NCI-H1105 (cell line): ENCODE results near the gene ZFYVE28.

ENCODE experiments used
- DNase-seq: peaks from one replicate; lab custom pipeline; 2025; lab: John Stamatoyannopoulos, UW

Gene ZFYVE28

DNA sequence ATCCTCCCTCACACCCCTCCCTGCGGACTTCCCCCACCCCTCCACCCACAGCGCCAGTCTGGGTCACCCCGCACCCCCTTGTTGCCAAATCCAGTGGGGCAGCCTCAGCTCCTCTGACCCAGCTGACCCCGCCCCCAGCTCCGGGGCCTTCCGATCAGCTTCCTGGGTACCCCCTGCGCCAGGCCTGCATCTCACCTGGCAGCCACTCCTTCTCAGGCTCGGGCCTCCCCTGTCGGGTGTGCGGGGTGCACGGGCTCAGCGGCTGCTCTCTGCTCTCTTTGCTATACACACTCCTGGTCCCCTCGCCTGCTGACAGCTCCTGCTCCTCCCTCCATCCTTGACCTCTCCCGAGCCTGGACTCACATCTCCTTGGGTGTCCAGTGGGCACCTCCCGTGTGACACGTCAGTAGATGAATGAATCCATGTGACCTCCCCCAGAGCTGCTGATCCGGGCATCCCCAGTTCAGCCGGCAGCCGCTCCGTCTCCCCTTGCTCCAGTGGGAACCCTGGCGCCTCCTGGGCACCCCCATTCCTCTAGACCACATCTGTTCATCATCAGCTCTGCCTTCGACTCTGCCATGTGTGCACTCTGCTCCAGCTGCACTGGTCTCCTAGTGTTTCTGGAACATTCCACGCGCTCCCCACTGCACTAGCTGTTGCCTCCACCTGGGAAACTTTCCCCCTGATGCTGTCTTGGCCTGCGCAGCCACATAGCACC, 10.2 kb upstream of the ZFYVE28 start:
- DNase-seq: no peak

DNA sequence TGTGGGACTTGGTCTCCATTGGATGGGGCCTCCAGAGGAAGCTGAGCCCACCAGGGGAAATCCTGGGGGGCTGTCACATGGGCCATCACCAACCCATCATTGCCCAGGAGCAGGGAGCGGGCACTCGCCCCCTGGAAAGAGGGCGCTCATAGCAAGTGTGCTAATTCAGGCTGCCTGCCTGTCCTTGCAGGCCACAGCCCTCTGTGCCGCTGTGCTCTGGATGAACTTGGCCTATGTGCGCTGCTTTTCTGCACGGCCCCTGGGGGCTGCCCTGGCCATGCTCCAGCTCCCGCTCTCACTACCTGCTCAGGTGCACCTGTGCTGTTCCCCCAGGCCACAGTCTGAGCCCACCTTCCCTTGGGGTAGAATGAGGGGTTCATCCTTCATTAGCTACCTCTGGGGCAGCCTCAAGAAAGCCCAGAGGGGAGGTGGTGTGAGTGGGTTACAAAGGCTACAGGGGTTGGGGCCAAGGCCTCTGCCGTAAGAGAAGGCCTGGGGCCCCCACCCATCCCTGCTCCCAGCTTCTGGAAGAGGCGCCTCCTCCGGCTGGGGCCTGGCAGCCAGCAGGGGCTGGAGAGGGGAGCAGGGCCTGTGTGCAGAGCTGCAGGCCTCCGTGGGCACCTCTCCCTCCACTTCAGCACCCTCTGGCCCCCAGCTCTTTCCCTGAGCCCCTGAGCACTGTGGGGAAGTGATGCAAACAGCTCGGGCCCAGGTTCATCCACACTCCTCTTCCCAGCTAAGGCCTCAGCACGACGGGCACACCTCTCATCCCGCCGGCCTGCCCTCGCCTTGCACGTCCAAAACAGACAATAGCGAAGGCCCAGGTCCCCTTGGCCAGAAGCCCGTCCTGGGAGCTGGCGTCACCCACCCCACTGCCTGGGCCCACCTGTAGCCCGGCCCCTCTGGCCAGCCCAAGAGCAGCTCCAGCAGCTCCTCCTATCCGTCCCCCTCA, 9.2 kb upstream of the ZFYVE28 start:
- DNase-seq: no peak

DNA sequence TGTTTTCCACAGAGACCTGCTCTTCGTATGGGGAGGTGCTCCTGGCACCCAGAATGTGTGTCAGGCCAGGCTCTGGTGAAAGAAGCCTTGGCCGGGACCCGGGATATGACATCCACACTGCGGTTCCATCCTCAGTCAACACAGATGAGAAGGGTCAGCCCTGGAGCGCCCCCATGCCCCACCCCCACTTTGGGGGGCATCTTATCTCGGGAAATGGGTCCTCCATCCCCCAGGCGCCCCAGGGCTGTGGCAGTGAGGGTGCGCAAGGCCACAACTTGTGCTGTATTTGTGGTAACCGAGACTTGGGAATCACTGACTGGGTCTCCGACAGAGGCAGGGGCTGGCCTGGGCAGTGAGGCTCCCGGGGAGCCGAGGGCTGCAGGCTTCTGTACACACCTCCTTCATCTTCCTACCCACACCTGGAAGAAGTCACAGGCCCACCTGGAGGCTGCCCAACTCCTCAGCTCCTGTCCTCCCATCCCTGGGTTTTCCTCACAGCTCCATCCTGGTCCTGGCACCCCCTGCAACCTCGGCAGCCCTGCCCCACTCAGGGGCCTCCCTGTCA, 8.3 kb upstream of the ZFYVE28 start:
- no peak for DNase-seq

DNA sequence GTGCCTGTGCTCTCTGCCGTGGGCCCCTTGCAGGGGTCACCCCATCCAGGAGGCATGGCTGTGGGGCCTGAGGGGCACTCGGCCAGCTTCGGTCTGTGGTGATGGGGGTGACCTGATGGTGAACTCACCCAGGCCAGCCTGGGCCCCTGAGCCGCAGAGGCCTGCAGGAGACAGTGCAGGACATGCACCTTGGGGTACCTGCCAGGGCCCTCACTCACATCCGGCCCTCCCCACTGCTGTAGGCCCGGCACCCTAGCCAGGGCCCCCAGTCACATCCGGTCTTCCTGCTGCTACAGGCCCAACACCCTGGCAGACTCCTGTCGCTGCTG, 7.6 kb upstream of the ZFYVE28 start:
- no peak for DNase-seq

DNA sequence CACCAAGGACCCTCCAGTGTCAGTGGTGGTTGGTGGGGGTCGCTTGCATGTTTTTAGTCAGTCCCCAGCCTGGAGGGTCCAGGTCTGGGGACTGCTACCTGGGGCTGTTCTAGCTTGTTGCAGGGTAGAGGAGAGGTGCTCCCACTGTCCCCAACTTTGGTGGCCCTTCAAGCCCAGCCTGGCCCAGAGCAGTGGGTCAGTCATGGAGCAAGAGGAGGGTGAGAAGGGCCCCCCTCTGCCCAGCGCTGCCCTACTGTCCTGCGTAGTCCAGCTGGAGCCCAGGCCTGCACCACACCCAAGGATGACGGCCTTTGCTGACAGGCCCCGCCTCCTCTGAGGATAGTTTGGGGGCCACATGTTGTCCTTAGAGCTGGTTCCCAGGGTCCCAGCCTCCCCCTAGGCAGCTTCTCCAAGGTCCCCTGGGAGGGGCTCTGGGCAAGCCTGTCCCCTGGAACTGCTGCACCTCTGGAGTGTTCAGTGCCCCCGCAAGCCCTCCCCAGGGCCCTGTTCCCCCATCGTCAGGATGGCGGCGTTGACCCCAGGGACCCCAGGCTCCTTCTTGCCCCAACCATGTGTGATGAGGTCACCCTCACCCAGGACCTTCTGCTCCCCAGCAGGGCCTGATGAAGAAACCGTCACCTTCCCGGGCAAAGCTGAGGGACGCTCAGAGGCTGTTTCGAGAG, 7.1 kb upstream of the ZFYVE28 start:
- DNase-seq: no peak

DNA sequence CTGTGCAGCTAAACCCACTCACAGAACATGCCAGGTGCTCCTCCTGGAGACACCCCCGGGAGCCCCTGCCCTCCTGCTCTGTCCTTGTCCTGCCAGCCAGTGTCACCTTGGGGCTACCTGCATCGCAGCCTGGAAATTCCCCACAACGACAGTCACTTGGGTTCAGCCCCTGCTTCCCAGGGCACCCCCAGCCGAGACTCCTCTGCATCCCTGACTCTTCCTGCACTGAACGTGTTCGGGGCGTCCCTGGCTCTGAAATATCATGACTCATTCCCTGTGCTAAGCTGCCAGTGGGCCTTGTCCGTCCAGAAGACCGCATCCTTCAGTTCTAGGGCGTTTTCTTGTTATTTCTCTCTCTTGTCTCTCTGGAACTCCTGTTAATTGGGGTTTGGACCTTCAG, 6.1 kb upstream of the ZFYVE28 start:
- DNase-seq: no peak

DNA sequence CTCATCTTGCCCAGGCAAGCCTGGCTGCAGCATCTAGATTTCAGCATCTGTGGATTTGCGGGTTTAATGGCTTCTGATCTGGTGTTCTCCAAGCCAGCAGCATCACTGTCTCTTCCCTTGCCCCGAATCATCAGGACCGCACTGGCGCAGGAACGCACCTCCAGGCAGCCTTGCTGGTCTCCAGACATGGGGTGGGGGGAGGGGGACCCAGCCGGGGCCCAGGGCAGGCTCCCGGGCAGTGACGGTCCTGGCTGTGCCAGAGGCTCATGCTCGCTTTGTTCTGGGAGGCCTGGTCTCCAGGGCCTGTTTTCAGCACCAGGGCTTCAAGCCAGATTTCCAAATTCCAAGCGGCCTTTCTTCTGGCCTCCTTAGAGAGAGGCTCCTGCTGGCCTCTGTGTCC, 5.2 kb upstream of the ZFYVE28 start:
- DNase-seq: no peak

DNA sequence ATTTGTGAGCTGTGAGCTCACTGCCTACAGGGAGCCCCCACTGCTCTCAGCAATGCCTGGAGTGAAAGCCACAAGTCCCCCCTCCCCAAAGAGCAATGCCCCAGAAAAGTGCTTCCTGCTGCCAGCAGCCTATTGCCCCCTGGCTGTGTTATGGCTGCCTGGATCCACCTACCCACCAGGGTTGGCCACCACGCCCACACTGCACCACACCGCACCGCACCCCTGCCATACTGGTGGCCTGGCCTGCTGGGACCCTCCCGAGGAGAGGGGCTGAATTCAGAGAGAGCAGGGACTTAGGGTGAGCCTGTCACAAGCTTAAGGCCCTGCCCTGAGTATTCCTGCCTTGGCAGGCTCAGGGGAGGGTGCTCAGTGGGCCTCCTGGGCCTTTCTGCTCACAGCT, 4.6 kb upstream of the ZFYVE28 start:
- DNase-seq: no peak

DNA sequence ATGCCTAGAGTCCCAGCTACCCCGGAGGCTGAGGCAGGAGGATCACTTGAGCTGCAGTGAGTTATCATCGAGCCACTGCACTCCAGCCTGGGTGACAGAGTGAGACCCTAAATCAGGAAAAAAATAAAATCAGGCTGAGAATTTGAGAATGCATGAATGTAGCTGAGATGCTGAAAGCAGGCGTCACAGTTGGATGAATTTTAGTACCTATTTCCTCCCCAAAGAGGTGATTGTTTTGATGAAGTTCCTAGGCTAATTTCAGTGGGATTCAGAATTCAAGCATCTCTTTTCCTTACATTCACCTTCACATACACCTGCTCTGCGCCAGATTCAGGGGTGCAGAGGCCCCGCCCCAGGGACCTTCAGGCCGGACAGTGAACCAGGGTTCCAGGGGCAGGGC, 3.5 kb upstream of the ZFYVE28 start:
- DNase-seq: no peak

DNA sequence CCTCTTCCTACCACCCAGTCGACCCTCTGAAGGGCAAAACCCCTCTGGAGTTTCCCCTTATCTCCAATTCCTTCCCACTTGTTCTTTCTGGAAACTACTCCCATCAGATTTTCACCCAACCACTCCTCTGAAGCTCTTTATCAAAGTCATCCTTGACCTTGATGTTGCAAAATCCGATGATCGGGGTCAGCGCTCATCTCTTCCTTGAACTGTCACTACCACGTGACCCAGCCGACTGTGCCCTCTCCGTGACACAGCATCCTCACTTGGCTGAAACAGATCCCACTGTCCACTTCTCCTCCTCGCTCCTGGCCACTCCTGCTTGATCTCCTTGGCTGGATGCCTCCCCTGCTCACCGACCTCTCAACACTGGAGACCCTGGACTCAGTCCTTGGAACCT, 1.4 kb upstream of the ZFYVE28 start:
- DNase-seq: no peak

DNA sequence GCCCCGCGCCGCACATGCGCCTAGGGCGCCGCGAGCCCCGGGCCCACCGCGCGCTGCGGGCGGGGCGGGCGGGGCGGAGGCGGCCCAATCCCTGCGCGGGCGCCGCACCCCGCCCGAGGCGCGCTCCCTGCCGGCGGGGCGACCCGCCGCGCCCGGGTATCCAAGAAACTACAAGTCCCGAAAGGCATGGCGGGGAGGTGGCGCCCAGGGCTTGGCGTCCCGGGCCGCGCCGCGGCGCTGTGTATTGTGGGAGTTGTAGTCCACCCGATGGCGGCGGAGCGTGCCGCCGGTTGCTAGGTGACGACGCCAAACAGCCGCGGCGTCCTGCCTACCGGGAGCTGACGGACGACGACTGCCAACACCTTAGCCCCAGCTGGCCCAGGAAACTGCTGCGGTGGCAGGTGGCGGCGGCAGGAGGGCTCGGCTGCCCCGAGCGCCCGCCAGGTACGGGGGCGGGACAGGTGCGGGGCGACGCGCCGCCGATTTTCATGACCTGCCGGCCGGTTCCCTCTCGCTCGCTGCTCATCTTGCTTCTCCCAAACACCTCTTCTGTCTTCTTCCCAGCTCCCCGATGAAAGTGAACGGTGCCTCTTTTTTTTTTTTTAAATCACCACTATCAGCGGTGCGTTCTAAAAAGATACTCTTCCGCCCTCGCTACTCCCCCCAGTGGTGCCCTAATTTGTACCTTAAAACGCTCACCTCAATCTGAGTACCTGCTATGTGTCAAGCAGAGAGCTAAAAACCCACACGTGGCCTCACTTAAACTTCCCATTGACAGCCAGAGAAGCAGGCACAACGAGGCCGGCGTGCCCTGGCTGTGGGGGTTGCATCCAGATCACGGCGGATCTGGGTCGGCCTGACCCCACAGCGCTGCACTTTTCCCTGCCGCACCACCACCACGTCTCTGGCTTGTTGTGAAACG, 466 bp upstream of the ZFYVE28 start, which contains the start of gene CFAP99:
CFAP99 (plus strand) TSS at position 306 of the 922 bp plus-strand sequence.
- DNase-seq: peak; percentile 78

DNA sequence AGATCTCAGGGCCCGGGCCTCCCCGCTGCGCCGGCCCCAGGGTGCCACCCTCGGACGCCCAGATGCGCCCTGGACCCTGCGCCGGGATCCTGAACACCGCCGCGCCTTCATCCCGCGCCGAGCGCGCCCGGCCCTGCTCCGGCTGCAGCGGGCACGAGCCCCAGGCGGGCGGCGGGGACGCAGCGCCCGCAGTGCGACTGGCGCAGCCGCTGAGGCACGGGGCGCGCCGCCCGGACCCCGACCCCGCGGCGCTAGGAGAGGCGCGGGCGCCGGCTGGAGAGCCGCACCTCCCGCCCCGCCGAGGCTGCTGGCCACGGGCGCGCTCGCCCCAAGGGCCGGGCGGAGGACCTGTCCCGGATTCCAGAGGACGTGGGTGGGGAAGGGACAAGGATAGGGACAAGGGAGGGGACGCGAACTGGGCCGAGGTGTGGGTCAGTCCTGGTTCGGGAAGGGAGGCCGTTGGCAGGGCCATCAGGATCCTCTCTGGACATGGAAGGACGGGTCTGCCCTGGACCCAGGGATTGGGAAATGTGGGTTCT, 1.1 kb downstream of the ZFYVE28 start:
- no peak for DNase-seq

DNA sequence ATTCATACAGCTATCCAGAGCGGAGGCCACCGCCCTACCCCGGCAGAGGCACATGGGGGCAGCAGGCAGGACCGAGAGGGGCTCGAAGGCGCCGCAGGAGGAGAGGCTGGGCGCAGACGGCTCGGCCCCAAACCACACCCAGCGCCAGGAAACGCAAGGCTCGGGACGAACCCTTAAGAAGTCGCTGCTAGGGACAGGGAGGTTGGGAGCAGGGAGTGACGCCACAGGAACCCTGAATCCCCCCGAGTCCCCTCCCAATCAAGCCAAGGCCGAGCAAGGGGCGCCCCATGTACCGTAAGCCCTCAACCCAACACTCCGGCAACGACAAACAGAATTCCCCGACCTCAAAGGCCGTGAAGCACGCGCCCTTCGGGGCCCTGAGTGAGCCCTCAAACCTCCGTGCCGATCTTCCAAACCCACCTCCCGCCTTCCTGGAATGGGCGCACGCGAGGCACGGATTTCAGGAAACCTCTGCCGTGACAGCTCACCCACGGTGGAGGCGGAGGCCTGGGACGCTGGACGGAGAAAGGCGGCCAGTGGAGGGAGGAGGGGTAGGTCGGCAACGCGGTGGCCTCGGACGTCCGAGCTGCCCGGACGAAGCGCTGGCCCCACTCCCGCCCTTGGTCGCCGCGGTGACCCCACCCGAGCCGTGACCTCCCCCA, 1.8 kb downstream of the ZFYVE28 start:
- no peak for DNase-seq

DNA sequence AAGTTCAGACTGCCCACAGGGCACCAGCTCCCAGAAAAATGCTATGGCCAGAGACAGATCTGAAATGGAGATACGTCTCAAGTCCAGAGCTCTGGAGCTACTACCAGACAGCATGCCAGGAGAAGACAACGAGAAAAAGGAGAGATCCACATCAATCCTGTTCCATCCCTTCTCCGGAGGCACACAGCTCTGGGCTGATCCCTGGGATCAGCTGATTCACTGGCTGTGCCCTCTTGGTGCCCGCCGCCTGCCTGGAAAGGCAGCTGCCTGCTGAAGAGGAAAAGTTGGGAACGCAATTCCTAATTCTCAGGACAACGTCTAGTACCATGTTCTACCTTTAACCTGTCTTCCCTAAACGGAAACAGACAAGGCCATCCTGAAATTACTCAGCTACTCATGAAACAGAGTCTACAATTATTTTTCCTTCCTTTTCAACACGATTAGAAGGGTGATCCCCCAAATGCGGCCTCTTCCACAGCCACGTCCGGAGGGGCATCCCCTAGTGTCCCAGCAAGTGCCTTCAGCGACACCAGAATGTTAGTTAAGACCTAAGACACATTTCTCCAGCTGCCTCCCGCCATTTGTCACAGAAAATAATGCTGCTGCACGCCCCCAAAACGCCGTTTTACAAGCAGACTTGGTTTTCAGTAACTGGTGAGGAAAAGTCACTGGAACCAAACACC, 2.4 kb downstream of the ZFYVE28 start:
- DNase-seq: no peak

DNA sequence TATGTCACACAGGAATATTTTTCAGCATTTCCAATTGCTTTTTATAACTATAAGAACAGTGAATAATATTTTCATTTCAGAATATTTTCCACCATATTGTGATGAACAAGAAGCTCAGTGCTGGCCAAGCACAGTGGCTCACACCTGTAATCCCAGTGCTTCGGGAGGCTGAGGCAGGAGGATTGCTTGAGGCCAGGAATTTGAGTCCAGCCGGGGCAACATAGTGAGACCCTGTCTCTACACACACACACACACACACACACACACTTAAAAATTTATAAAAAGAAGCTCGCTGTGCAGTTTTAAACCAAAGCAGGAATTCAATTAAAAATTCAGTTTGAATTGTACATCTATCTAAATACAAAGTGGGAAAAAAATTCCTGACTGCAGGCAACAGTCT, 3.2 kb downstream of the ZFYVE28 start:
- no peak for DNase-seq

DNA sequence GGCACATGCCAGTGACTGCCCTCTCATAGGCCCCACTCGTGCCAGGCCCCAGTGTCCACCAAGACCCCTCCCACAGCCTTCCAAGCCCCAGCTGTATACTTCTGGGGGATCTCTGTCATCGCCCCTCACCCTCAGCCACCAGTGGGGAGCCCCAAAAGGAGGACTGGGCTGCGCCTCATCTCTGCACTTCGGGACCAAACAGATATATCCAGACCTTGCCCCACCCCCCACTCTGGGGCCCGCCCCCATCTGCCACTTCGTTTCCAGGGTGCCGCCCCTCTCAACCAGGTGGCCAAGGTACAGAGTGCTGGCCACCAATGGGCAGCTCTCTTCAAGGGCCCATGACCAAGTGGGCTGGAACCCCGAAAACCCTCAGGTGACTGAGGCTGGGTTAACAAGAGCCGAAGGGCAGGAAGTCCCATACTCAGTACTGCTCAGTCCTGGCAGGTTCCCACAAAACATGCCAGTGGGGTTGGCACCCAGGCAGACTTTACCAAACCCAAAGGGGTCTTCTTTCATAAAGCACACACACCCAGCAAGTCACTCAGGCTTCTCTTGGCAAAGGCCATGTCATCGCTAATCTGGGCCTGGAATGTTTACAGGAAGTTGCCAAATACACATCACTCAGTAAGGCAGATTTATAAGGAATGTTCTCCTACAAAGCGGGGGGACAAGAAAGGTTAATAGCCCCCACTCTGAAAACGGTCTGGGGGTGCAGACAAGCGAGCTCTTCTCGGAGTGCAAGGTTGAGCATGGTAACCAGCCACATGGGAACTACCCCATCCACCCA, 4.4 kb downstream of the ZFYVE28 start:
- no peak for DNase-seq

DNA sequence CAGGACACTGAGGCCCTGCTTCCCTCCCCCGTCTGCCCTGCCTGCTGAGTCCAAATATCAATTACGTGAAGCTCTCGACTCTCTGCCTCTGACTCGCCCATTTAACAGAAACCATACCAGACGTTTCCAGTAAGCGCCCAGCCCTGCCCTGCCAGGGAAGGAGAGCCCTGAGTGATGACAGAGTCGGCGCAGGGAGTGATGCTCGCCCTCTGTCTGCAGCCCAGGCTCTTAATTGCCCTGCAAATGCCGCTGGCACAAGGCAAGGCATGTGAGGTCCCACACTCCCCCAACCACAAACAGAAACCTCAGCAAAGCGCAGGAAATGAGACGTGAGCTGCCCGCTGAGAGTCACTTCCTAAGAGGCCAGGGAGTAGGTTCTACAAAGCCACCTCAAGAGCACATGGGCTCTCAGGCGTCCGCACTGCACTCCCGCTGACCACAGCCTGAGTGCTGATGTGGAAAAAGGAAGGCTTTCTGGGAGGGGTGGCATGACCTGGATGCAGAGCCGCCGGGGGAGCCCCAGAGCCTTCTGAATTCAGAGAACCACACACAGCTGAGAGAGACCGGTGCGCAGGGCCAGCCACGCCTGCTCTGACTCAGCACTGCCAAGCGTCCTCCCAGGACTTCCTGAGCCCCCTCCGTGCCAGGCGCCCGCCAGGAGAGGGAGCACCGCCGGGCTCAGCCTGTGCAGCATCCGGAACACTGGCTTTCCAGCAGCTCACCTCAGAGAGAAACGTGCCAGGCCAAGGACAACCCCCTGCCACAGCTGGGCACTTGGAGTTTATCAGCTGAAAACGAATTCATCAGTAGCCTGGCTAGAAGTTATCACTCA, 5.3 kb downstream of the ZFYVE28 start:
- no peak for DNase-seq

DNA sequence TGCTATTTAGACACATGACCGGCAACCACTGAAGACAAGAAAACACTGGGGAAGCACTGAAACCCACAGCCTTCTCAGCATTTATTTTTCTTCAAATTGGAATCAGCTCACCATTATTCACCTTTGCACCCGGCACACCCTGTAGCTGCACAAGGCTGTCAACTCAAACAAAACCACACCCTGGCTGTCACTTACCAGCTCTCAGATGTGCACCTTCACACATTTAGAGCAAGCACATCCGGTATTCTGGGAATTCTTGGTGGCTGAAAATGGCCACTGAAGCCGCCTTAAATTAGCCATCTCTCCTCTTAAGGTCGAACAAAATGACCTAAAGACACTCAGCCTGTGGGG, 5.9 kb downstream of the ZFYVE28 start:
- no peak for DNase-seq
